Sigmoid colon (tissue), 7 donors: ENCODE results near the gene PKMYT1. TPM values are rescaled to one million over a fixed set of nuclear protein-coding genes. Genes with fewer than 3 reads are reported as not detected.

Experiments used
- DNase-seq: peaks from one replicate; pipeline ENCODE4 v3.0.0-alpha.2; 2019
- H3K27ac ChIP-seq, 4 donors: fragments of 200-600 bp; sonication (generic); one replicate each; pipeline ENCODE4 v1.5.1; 2016 to 2019; ENCODE audit warnings: mild to moderate bottlenecking in 1 of 4
- H3K27me3 ChIP-seq, 3 donors: fragments of 200-600 bp; sonication (generic); one replicate each; pipeline ENCODE4 v1.5.1; 2019; ENCODE audit warnings: mild to moderate bottlenecking in 1 of 3
- H3K36me3 ChIP-seq, 4 donors: fragments of 200-600 bp; sonication (generic); one replicate each; pipeline ENCODE4 v1.5.1; 2016 to 2019
- H3K4me1 ChIP-seq, 4 donors: fragments of 200-600 bp; sonication (generic); one replicate each; pipeline ENCODE4 v1.5.1; 2017 to 2019
- H3K4me3 ChIP-seq, 4 donors: fragments of 200-600 bp; sonication (generic); one replicate each; pipeline ENCODE4 v1.5.1; 2017 to 2019; ENCODE audit warnings: mild to moderate bottlenecking in 2 of 4, moderate library complexity in 1 of 4
- H3K9me3 ChIP-seq, 4 donors: fragments of 200-600 bp in 3 of 4; sonication (generic) in 3 of 4; one replicate each; pipeline versions ENCODE4 v1.5.1 to v1.6.1; 2013 to 2019
- CTCF ChIP-seq, 4 experiments: fragments of 450-650 bp in 3 of 4; fragments of 200-600 bp in 1 of 4; IDR thresholded peaks; one replicate each; pipeline ENCODE4 v1.5.1; 2016 to 2019; ENCODE audit warnings: antibody characterized with exemption in 4 of 4, mild to moderate bottlenecking in 3 of 4, moderate library complexity in 2 of 4
- EP300 ChIP-seq, 4 donors: sonication (generic); formaldehyde crosslinking; IDR thresholded peaks; one replicate each; pipeline ENCODE4 v1.6.1; 2017; ENCODE audit warnings: antibody characterized with exemption in 4 of 4
- POLR2A ChIP-seq, 2 donors: fragments of 450-650 bp; IDR thresholded peaks; one replicate each; pipeline ENCODE4 v1.6.1; 2016; ENCODE audit warnings: antibody characterized with exemption in 2 of 2, mild to moderate bottlenecking in 2 of 2, moderate library complexity in 2 of 2
- POLR2AphosphoS5 ChIP-seq, 4 donors: sonication (generic); formaldehyde crosslinking; IDR thresholded peaks; one replicate each; pipeline ENCODE4 v1.6.1; 2017; ENCODE audit warnings: antibody characterized with exemption in 4 of 4
- WGBS, 2 donors: extraction: QIAGEN DNeasy Blood & Tissue Kit; methylation state at CpG; one replicate each; pipeline ENCODE4 v1.1.7; 2013; 5-methylcytosine and 5-hydroxymethylcytosine counted together
- intact Hi-C: fragments of 100-400 bp; cut with DNase I; formaldehyde crosslinking; loops from one replicate; pipeline ENCODE4 v1.15.1; 2023
- polyA plus RNA-seq, 3 donors: library from polyadenylated mRNA; stranded (reverse); fragments of 200-250 nt; gene quantifications; one replicate each; pipeline ENCODE4 v1.2.3, GENCODE V29; 2013
- total RNA-seq, 4 donors: library from RNA; depleted of rRNA; stranded (reverse); fragments of >200 nt; gene quantifications; one replicate each; pipeline ENCODE4 v1.1.0, GENCODE V29; 2016
- donor health status: healthy with polysubstance abuse.
- donor health status: Bipolar disorder and iron deficiency.
- donor health status: healthy.

Gene PKMYT1
- total and polyA plus RNA-seq, 7 donors = 0.95 to 33.1 (median 2.9) TPM; not detected in 3

DNA sequence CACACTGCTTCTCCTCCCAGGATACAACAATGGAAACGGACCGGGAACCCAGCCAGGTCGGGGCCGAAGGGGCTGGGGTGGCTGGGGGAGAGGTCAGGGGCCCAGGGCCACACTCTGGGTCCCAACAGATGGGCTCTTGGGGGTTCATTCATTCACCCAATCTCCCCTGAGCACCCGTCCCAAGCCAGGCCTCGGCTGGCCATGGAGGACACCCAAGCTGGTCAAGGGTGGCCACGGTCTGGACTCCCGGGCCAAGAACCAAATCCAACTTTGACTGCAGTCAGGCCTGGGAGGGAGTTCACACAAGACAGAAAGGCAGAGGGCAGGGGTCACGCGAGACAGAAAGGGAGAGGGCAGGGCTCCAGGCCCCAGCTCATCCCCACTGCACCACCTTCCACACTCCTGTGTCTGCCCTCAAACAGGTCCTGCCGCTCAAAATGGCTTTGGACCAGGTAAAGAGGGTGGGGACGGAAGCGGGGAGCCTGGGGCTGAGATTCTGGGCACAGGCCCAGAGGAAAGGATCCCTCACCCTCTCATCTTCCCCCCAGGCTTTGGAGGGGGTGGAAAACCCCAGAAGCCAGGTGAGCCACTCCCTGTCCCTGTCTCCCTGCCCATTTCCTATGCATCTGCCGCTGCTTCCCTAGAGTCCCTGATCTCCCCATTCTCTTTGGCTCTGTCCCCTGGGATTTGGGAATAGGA, 12.3 kb upstream of the PKMYT1 start:
- Histone ChIP-seq H3K4me1 (no peaks in the 10 kb centered on the region), H3K27ac (no peak overlapping the region), H3K4me3 (no peak overlapping the region), H3K36me3 (no peaks in the 10 kb centered on the region), H3K9me3 (no peaks in the 10 kb centered on the region), H3K27me3 (peaks cover 0 to 33% (median 0%) of the 10 kb centered on the region in 3 donors)
- TF ChIP-seq POLR2AphosphoS5 (IDR thresholded peaks at IDR 0.05) (no peak), CTCF (IDR thresholded peaks at IDR 0.05) (no peak), POLR2A (IDR thresholded peaks at IDR 0.05) (no peak), EP300 (IDR thresholded peaks at IDR 0.05) (no peak)
- 86 to 94% methylated on average over 14 of the region's 14 CpGs for WGBS, 2 donors
- intact Hi-C loops = no loop called here
- no peak for DNase-seq

- TF ChIP-seq EP300 (IDR thresholded peaks at IDR 0.05) = no peak
- H3K9me3 ChIP-seq = no peaks in the 10 kb centered on the region
- H3K27me3 ChIP-seq = peaks cover 0 to 31% (median 0%) of the 10 kb centered on the region in 3 donors
- DNase-seq = no peak
- no peak overlapping the region for H3K27ac ChIP-seq
- no peaks in the 10 kb centered on the region for H3K36me3 ChIP-seq
- intact Hi-C loops = no loop called here
- H3K4me3 ChIP-seq = no peak overlapping the region
- 64 to 87% methylated on average over 12 of the region's 12 CpGs for WGBS, 2 donors
- H3K4me1 ChIP-seq = no peaks in the 10 kb centered on the region
Observed at GRCh38 chr16:2991566-2992261, 11.5 kb upstream of the PKMYT1 start.

GRCh38 chr16:2990891-2991290, 10.6 kb upstream of the PKMYT1 start:
- WGBS, 2 donors = 35 to 63% methylated on average over 10 of the region's 10 CpGs
- no peaks in the 10 kb centered on the region for H3K36me3 ChIP-seq
- TF ChIP-seq POLR2AphosphoS5 (IDR thresholded peaks at IDR 0.05) (no peak), CTCF (IDR thresholded peaks at IDR 0.05) (no peak), POLR2A (IDR thresholded peaks at IDR 0.05) (no peak), EP300 (IDR thresholded peaks at IDR 0.05) (no peak)
- no peaks in the 10 kb centered on the region for H3K9me3 ChIP-seq
- DNase-seq = no peak
- H3K4me1 ChIP-seq = no peaks in the 10 kb centered on the region
- intact Hi-C loops = no loop called here
- no peak overlapping the region for H3K4me3 ChIP-seq
- H3K27ac ChIP-seq = no peak overlapping the region
- H3K27me3 ChIP-seq = peaks cover 0 to 23% (median 0%) of the 10 kb centered on the region in 3 donors

- no peaks in the 10 kb centered on the region for H3K36me3 ChIP-seq
- H3K9me3 ChIP-seq = no peaks in the 10 kb centered on the region
- 78 to 84% methylated on average over 8 of the region's 8 CpGs for WGBS, 2 donors
- no peak for DNase-seq
- intact Hi-C loops = no loop called here
- no peak overlapping the region for H3K27ac ChIP-seq
- peaks cover 0 to 22% (median 0%) of the 10 kb centered on the region in 3 donors for H3K27me3 ChIP-seq
- H3K4me3 ChIP-seq = no peak overlapping the region
- peaks cover 0 to 8% (median 5%) of the 10 kb centered on the region in 4 donors for H3K4me1 ChIP-seq
- TF ChIP-seq CTCF (IDR thresholded peaks at IDR 0.05) (no peak), POLR2AphosphoS5 (IDR thresholded peaks at IDR 0.05) (no peak), POLR2A (IDR thresholded peaks at IDR 0.05) (no peak), EP300 (IDR thresholded peaks at IDR 0.05) (no peak)
Observed at GRCh38 chr16:2988590-2989099, 8.4 kb upstream of the PKMYT1 start.

GRCh38 chr16:2987833-2988232, 7.6 kb upstream of the PKMYT1 start:
- H3K36me3 ChIP-seq = no peaks in the 10 kb centered on the region
- DNase-seq = no peak
- TF ChIP-seq POLR2AphosphoS5 (IDR thresholded peaks at IDR 0.05) (no peak), POLR2A (IDR thresholded peaks at IDR 0.05) (no peak), CTCF (IDR thresholded peaks at IDR 0.05) (no peak), EP300 (IDR thresholded peaks at IDR 0.05) (no peak)
- 78 to 84% methylated on average over 8 of the region's 8 CpGs for WGBS, 2 donors
- H3K27ac ChIP-seq = no peak overlapping the region
- peaks cover 0 to 22% (median 0%) of the 10 kb centered on the region in 3 donors for H3K27me3 ChIP-seq
- H3K4me3 ChIP-seq = no peak overlapping the region
- H3K9me3 ChIP-seq = no peaks in the 10 kb centered on the region
- intact Hi-C loops = no loop called here
- H3K4me1 ChIP-seq = peaks cover 0 to 12% (median 9%) of the 10 kb centered on the region in 4 donors
